ENCODE measurements around the gene USP4.

The USP4 gene, protein sequence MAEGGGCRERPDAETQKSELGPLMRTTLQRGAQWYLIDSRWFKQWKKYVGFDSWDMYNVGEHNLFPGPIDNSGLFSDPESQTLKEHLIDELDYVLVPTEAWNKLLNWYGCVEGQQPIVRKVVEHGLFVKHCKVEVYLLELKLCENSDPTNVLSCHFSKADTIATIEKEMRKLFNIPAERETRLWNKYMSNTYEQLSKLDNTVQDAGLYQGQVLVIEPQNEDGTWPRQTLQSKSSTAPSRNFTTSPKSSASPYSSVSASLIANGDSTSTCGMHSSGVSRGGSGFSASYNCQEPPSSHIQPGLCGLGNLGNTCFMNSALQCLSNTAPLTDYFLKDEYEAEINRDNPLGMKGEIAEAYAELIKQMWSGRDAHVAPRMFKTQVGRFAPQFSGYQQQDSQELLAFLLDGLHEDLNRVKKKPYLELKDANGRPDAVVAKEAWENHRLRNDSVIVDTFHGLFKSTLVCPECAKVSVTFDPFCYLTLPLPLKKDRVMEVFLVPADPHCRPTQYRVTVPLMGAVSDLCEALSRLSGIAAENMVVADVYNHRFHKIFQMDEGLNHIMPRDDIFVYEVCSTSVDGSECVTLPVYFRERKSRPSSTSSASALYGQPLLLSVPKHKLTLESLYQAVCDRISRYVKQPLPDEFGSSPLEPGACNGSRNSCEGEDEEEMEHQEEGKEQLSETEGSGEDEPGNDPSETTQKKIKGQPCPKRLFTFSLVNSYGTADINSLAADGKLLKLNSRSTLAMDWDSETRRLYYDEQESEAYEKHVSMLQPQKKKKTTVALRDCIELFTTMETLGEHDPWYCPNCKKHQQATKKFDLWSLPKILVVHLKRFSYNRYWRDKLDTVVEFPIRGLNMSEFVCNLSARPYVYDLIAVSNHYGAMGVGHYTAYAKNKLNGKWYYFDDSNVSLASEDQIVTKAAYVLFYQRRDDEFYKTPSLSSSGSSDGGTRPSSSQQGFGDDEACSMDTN
- long read RNA-seq, transcript USP4-201 (22 exons, 3,126 nt), result major isoform, 156 of 407 reads
- long read RNA-seq, transcript USP4-203 (7 exons, 1,454 nt), result minor isoform, 14 of 407 reads
- long read RNA-seq, transcript USP4-202 (21 exons, 3,222 nt), result minor isoform, 109 of 407 reads
- long read RNA-seq, partial matches to known transcripts, result 32 of 407 reads
- long read RNA-seq, other reads (novel, unspliced or antisense), result 96 of 407 reads

- peak; percentile 41; the same call in 1 of the 2 replicates for TF ChIP-seq GABPA (IDR thresholded peaks at IDR 0.05; ENCODE audit: low read depth)
- peak; percentile 63; the same call in 1 of the 2 replicates for TF ChIP-seq SPI1 (IDR thresholded peaks at IDR 0.05; ENCODE audit: borderline replicate concordance, low read depth)
- TF ChIP-seq POLR2AphosphoS5 (IDR thresholded peaks at IDR 0.05; ENCODE audit: low read depth), result peak; percentile 84
- TF ChIP-seq, protein P1, sequence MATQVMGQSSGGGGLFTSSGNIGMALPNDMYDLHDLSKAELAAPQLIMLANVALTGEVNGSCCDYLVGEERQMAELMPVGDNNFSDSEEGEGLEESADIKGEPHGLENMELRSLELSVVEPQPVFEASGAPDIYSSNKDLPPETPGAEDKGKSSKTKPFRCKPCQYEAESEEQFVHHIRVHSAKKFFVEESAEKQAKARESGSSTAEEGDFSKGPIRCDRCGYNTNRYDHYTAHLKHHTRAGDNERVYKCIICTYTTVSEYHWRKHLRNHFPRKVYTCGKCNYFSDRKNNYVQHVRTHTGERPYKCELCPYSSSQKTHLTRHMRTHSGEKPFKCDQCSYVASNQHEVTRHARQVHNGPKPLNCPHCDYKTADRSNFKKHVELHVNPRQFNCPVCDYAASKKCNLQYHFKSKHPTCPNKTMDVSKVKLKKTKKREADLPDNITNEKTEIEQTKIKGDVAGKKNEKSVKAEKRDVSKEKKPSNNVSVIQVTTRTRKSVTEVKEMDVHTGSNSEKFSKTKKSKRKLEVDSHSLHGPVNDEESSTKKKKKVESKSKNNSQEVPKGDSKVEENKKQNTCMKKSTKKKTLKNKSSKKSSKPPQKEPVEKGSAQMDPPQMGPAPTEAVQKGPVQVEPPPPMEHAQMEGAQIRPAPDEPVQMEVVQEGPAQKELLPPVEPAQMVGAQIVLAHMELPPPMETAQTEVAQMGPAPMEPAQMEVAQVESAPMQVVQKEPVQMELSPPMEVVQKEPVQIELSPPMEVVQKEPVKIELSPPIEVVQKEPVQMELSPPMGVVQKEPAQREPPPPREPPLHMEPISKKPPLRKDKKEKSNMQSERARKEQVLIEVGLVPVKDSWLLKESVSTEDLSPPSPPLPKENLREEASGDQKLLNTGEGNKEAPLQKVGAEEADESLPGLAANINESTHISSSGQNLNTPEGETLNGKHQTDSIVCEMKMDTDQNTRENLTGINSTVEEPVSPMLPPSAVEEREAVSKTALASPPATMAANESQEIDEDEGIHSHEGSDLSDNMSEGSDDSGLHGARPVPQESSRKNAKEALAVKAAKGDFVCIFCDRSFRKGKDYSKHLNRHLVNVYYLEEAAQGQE (IDR thresholded peaks at IDR 0.05; ENCODE audit: insufficient replicate concordance, low read depth), result peak; percentile 51
- peak; percentile 71 for TF ChIP-seq CTCF (IDR thresholded peaks at IDR 0.05; ENCODE audit: insufficient read depth, low read length)
- H3K27ac ChIP-seq (replicated peaks), result peak within 1 kb of the TSS; percentile 99
- peak; percentile 97 for DNase-seq (ENCODE audit: low read depth in 1 of 2, low spot score in 1 of 2)
- no peaks in the 10 kb centered on the region for H3K27me3 ChIP-seq (ENCODE audit: insufficient read depth, poor library complexity, severe bottlenecking)
- H3K4me3 ChIP-seq (replicated peaks; ENCODE audit: insufficient read depth, low read length), result peak within 1 kb of the TSS; percentile 89
Observed at GRCh38 chr3:49339941-49340800, at the start of gene USP4. Gene USP4 (minus strand): TSS chr3:49340053. CDS start chr3:49340024, 29 bp downstream.

DNA sequence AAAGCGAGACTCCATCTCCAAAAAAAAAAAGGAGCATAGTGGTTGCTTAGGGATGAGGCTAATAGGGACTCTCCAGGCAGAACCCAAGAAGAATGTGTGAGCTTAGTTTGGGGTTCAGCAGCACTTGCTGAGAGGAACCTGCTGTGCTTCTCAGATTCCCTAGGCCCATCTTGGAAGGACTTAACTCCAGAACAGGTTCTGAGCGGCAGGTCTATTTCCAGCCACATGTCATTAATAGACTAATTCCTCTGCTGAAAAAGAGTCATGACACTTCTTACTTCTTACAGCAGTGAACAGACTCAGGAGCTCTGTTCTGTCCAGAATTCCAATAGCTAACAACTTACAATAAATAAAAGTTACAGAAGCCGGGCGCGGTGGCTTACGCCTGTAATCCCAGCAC, 49.4 kb upstream of the USP4 start:
- TF ChIP-seq SPI1 (IDR thresholded peaks at IDR 0.05; ENCODE audit: borderline replicate concordance, low read depth) (no peak), POLR2AphosphoS5 (IDR thresholded peaks at IDR 0.05; ENCODE audit: low read depth) (no peak), GABPA (IDR thresholded peaks at IDR 0.05; ENCODE audit: low read depth) (no peak), CTCF (IDR thresholded peaks at IDR 0.05; ENCODE audit: insufficient read depth, low read length) (no peak)
- TF ChIP-seq, protein P1 (IDR thresholded peaks at IDR 0.05; ENCODE audit: insufficient replicate concordance, low read depth), result no peak
- Histone ChIP-seq H3K27me3 (ENCODE audit: insufficient read depth, poor library complexity, severe bottlenecking) (no peaks in the 10 kb centered on the region), H3K27ac (replicated peaks) (no peak overlapping the region), H3K4me3 (replicated peaks; ENCODE audit: insufficient read depth, low read length) (no peak overlapping the region)
- DNase-seq (ENCODE audit: low read depth in 1 of 2, low spot score in 1 of 2), result no peak

DNA sequence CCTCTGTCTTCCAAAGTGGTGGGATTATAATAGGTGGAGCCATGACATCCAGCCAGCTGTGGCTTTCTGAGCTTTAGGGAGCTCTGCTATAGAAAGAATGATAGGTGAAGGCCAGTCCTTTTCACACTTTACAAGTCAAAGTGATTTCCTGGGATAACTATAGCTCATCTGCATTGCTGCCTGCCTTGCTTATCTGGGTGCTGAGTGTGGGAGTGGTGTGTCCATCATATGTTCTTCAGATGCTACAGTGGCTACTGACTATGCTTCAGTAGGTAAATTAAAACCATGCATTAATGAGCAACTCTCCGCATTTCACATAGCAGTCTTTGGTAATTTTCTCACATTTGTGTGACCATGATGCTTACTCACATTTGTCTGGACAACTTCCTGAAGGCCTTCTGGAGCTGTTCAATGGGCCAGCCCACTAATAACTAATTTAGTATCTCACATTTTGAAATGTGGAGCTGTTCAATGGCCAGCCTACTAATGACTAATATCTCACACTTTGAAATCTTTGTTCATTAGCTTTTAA, 48.5 kb upstream of the USP4 start:
- Histone ChIP-seq H3K27ac (replicated peaks) (no peak overlapping the region), H3K4me3 (replicated peaks; ENCODE audit: insufficient read depth, low read length) (no peak overlapping the region), H3K27me3 (ENCODE audit: insufficient read depth, poor library complexity, severe bottlenecking) (no peaks in the 10 kb centered on the region)
- no peak for DNase-seq (ENCODE audit: low read depth in 1 of 2, low spot score in 1 of 2)
- TF ChIP-seq GABPA (IDR thresholded peaks at IDR 0.05; ENCODE audit: low read depth) (no peak), SPI1 (IDR thresholded peaks at IDR 0.05; ENCODE audit: borderline replicate concordance, low read depth) (no peak), POLR2AphosphoS5 (IDR thresholded peaks at IDR 0.05; ENCODE audit: low read depth) (no peak), CTCF (IDR thresholded peaks at IDR 0.05; ENCODE audit: insufficient read depth, low read length) (no peak)
- TF ChIP-seq, protein P1 (IDR thresholded peaks at IDR 0.05; ENCODE audit: insufficient replicate concordance, low read depth), result no peak

Data from HL-60 (cell line).